ENCODE measurements around the gene SLF2. TPM values are rescaled to one million over a fixed set of nuclear protein-coding genes. Genes with fewer than 3 reads are reported as not detected.

Gene SLF2
- total RNA-seq, 1 experiment from 2014 or later = 14.3 TPM

DNA sequence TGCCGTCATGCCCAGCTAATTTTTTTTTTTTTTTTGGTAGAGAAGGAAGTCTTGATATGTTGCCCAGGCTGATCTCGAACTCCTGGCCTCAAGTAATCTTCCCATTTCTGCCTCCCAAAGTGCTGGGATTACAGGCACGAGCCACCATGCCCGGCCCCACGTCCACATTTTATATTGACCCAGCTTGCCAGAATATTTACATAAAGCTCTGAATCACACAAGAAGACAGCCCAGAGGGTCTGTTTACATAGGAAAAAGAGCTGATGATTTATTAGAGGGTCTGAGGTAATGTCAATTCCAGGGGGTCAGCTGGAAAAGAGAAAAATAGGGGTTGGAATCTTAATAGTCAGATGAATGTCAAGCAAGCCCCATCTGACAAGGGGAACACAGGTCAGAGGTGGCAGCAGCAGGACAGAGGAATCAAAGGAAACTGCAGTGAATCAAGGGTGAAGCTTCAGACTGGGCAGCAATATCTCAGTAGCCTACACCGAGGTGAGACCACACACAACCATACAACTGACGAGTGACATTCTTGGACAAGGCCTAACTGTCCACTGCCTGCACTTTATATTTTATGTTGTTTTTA lies 15.8 kb upstream of the SLF2 start:
- CTCF ChIA-PET = interaction anchor here (0.7 to 2.2 kb wide), 7 partner anchors 8 to 1374 kb away, joined by 3 to 9 read pairs (median 4); partner anchors contain the start of gene SEMA4G
- H3K4me1 Mint-ChIP-seq = no peaks in the 10 kb centered on the region
- DNase-seq (ENCODE audit: low spot score) (no peak), ATAC-seq (no peak)
- no peak overlapping the region; the same call in 1 of the 2 replicates for H3K27ac Mint-ChIP-seq
- TF ChIP-seq ZNF219 (CRISPR knock-in tag; IDR thresholded peaks at IDR 0.05; ENCODE audit: borderline replicate concordance) (no peak), SMAD4 (CRISPR knock-in tag; IDR thresholded peaks at IDR 0.05) (no peak), FOXJ3 (CRISPR knock-in tag; IDR thresholded peaks at IDR 0.05; ENCODE audit: borderline replicate concordance) (no peak), ELF4 (CRISPR knock-in tag; IDR thresholded peaks at IDR 0.05; ENCODE audit: low read depth) (no peak), HMGA2 (CRISPR knock-in tag; IDR thresholded peaks at IDR 0.05) (no peak), KAT7 (CRISPR knock-in tag; IDR thresholded peaks at IDR 0.05; ENCODE audit: borderline replicate concordance) (no peak), RELA (CRISPR knock-in tag; IDR thresholded peaks at IDR 0.05; ENCODE audit: borderline replicate concordance) (no peak), CBFB (CRISPR knock-in tag; IDR thresholded peaks at IDR 0.05; ENCODE audit: low read depth) (no peak), GABPB1 (CRISPR knock-in tag; IDR thresholded peaks at IDR 0.05) (no peak)
- TF ChIP-seq, protein P1, sequence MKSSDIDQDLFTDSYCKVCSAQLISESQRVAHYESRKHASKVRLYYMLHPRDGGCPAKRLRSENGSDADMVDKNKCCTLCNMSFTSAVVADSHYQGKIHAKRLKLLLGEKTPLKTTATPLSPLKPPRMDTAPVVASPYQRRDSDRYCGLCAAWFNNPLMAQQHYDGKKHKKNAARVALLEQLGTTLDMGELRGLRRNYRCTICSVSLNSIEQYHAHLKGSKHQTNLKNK (CRISPR knock-in tag; IDR thresholded peaks at IDR 0.05) = no peak
- TF ChIP-seq, protein P2, sequence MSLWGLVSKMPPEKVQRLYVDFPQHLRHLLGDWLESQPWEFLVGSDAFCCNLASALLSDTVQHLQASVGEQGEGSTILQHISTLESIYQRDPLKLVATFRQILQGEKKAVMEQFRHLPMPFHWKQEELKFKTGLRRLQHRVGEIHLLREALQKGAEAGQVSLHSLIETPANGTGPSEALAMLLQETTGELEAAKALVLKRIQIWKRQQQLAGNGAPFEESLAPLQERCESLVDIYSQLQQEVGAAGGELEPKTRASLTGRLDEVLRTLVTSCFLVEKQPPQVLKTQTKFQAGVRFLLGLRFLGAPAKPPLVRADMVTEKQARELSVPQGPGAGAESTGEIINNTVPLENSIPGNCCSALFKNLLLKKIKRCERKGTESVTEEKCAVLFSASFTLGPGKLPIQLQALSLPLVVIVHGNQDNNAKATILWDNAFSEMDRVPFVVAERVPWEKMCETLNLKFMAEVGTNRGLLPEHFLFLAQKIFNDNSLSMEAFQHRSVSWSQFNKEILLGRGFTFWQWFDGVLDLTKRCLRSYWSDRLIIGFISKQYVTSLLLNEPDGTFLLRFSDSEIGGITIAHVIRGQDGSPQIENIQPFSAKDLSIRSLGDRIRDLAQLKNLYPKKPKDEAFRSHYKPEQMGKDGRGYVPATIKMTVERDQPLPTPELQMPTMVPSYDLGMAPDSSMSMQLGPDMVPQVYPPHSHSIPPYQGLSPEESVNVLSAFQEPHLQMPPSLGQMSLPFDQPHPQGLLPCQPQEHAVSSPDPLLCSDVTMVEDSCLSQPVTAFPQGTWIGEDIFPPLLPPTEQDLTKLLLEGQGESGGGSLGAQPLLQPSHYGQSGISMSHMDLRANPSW (CRISPR knock-in tag; conservative IDR thresholded peaks at IDR 0.05; ENCODE audit: low read depth) = no peak
- TF ChIP-seq, protein P3, sequence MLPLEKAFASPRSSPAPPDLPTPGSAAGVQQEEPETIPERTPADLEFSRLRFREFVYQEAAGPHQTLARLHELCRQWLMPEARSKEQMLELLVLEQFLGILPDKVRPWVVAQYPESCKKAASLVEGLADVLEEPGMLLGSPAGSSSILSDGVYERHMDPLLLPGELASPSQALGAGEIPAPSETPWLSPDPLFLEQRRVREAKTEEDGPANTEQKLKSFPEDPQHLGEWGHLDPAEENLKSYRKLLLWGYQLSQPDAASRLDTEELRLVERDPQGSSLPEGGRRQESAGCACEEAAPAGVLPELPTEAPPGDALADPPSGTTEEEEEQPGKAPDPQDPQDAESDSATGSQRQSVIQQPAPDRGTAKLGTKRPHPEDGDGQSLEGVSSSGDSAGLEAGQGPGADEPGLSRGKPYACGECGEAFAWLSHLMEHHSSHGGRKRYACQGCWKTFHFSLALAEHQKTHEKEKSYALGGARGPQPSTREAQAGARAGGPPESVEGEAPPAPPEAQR (CRISPR knock-in tag; IDR thresholded peaks at IDR 0.05) = no peak
- TF ChIP-seq, protein P4, sequence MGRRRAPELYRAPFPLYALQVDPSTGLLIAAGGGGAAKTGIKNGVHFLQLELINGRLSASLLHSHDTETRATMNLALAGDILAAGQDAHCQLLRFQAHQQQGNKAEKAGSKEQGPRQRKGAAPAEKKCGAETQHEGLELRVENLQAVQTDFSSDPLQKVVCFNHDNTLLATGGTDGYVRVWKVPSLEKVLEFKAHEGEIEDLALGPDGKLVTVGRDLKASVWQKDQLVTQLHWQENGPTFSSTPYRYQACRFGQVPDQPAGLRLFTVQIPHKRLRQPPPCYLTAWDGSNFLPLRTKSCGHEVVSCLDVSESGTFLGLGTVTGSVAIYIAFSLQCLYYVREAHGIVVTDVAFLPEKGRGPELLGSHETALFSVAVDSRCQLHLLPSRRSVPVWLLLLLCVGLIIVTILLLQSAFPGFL (CRISPR knock-in tag; IDR thresholded peaks at IDR 0.05; ENCODE audit: borderline replicate concordance) = no peak
- TF ChIP-seq, protein P5, sequence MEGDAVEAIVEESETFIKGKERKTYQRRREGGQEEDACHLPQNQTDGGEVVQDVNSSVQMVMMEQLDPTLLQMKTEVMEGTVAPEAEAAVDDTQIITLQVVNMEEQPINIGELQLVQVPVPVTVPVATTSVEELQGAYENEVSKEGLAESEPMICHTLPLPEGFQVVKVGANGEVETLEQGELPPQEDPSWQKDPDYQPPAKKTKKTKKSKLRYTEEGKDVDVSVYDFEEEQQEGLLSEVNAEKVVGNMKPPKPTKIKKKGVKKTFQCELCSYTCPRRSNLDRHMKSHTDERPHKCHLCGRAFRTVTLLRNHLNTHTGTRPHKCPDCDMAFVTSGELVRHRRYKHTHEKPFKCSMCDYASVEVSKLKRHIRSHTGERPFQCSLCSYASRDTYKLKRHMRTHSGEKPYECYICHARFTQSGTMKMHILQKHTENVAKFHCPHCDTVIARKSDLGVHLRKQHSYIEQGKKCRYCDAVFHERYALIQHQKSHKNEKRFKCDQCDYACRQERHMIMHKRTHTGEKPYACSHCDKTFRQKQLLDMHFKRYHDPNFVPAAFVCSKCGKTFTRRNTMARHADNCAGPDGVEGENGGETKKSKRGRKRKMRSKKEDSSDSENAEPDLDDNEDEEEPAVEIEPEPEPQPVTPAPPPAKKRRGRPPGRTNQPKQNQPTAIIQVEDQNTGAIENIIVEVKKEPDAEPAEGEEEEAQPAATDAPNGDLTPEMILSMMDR (IDR thresholded peaks at IDR 0.05) = no peak
- peaks cover 6% of the 10 kb centered on the region for H3K9me3 Mint-ChIP-seq
- H3K4me3 Mint-ChIP-seq = no peak overlapping the region
- POLR2A ChIA-PET = interaction anchor here (1.1 kb wide), 1 partner anchor 15 kb away, joined by 6 read pairs; no protein-coding TSS in a partner anchor
- no peaks in the 10 kb centered on the region; the same call in 1 of the 2 replicates for H3K27me3 Mint-ChIP-seq (ENCODE audit: low read depth)
- no peaks in the 10 kb centered on the region for H3K36me3 Mint-ChIP-seq

DNA sequence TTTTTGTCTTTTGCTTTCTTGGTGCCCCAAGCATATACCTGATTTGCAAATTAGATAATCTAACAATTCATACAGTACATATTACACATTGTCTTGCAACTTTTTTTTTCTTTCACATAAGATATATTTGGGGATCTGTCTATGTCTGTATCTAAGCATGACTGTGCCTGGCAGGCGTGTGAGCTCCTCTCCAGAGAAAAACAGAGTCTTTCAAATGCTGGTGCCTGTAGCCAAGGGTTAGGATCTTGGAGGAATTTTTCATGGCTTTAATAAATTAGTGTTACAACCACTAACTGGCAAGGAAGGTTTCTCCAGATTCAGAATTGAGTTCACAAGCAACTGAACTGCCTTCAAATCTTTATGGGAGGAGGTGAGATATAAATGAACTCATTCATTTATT lies 14.8 kb upstream of the SLF2 start:
- no peaks in the 10 kb centered on the region; the same call in 1 of the 2 replicates for H3K27me3 Mint-ChIP-seq (ENCODE audit: low read depth)
- TF ChIP-seq, protein P6, sequence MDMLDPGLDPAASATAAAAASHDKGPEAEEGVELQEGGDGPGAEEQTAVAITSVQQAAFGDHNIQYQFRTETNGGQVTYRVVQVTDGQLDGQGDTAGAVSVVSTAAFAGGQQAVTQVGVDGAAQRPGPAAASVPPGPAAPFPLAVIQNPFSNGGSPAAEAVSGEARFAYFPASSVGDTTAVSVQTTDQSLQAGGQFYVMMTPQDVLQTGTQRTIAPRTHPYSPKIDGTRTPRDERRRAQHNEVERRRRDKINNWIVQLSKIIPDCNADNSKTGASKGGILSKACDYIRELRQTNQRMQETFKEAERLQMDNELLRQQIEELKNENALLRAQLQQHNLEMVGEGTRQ (CRISPR knock-in tag; IDR thresholded peaks at IDR 0.05) = no peak
- TF ChIP-seq JAZF1 (CRISPR knock-in tag; IDR thresholded peaks at IDR 0.05) = no peak
- no peak for TF ChIP-seq GRHL2 (CRISPR knock-in tag; IDR thresholded peaks at IDR 0.05; ENCODE audit: insufficient replicate concordance, severe bottlenecking)
- TF ChIP-seq EMX1 (CRISPR knock-in tag; IDR thresholded peaks at IDR 0.05) = no peak
- no peak for TF ChIP-seq FOXP1 (CRISPR knock-in tag; IDR thresholded peaks at IDR 0.05; ENCODE audit: borderline replicate concordance)
- TF ChIP-seq, protein P3 (CRISPR knock-in tag; IDR thresholded peaks at IDR 0.05) = no peak
- TF ChIP-seq NR3C1 (CRISPR knock-in tag; conservative IDR thresholded peaks at IDR 0.05; ENCODE audit: low read depth) = no peak
- no peak for TF ChIP-seq ESRRA (CRISPR knock-in tag; IDR thresholded peaks at IDR 0.05; ENCODE audit: borderline replicate concordance)
- TF ChIP-seq, protein P7, sequence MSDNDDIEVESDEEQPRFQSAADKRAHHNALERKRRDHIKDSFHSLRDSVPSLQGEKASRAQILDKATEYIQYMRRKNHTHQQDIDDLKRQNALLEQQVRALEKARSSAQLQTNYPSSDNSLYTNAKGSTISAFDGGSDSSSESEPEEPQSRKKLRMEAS (CRISPR knock-in tag; IDR thresholded peaks at IDR 0.05) = no peak

More for the DNA sequence above, 14.8 kb upstream of the SLF2 start:
- POLR2A ChIA-PET = no interaction called here
- DNase-seq (ENCODE audit: low spot score) (no peak), ATAC-seq (no peak)
- Mint-ChIP-seq H3K4me1 (no peaks in the 10 kb centered on the region), H3K27ac (no peak overlapping the region), H3K36me3 (no peaks in the 10 kb centered on the region), H3K9me3 (no peaks in the 10 kb centered on the region), H3K4me3 (no peak overlapping the region)
- CTCF ChIA-PET = interaction anchor here (2.2 kb wide), 1 partner anchor 19 kb away, joined by 9 read pairs; no protein-coding TSS in a partner anchor

Data from WTC11 (cell line).